HG03064 (cell line): ENCODE measurements around the gene RPL18A.

Source experiments
- ATAC-seq: cut with Tn5 transposase; IDR thresholded peaks from one replicate; pipeline ENCODE4 v1.9.1; 2021; ENCODE audit warnings: low read depth; ENCODE audit not compliant: unreplicated experiment

Gene RPL18A

GRCh38 chr19:17893766-17894165, 34.1 kb downstream of the RPL18A start:
- ATAC-seq = no peak

- ATAC-seq = no peak
These were observed 43.0 kb downstream of the RPL18A start for GRCh38 chr19:17902701-17903100.

- ATAC-seq = no peak
These were observed 48.5 kb downstream of the RPL18A start for GRCh38 chr19:17908244-17908643.

- ATAC-seq = no peak
These were observed 49.5 kb downstream of the RPL18A start for GRCh38 chr19:17909003-17909732.

- ATAC-seq = no peak
These were observed 51.2 kb downstream of the RPL18A start for GRCh38 chr19:17910791-17911360.
